Measurements from ENCODE around the gene INKA2. TPM values are rescaled to one million over a fixed set of nuclear protein-coding genes. Genes with fewer than 3 reads are reported as not detected.

INKA2 gene
- total and polyA plus RNA-seq, 2 experiments from 2014 or later = 3.7 to 8.4 TPM

DNA sequence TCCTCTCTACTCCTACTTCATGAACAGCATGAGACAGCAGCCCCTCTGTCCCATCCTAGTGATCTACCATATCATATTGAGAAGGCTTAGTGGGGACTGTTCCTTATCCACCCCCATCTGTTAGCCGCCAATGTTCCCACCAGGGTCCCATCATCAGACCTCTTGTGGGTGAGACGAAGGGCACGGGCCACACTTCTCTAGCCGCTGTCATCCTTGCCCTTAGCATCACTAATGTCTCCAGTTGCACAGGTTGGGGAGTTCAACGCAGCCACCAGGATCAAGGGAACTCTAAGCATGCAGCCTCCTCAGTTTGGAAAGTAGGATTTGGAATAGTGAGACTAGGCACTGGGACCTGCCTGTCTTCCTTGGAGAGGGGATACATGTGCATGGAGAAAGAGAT, 20.1 kb downstream of the INKA2 start:
- Mint-ChIP-seq H3K4me1 (peaks cover 37% of the 10 kb centered on the region), H3K27ac (no peak overlapping the region), H3K4me3 (no peak overlapping the region), H3K27me3 (ENCODE audit: insufficient read depth, low read depth, poor library complexity) (peaks cover 11% of the 10 kb centered on the region), H3K36me3 (ENCODE audit: low read depth) (no peaks in the 10 kb centered on the region), H3K9me3 (no peaks in the 10 kb centered on the region; the same call in 2 of the 3 replicates)
- DNase-seq (ENCODE audit: low spot score) = no peak
- TF ChIP-seq POLR2AphosphoS5 (IDR thresholded peaks at IDR 0.05; ENCODE audit: low read depth) (no peak), NANOG (IDR thresholded peaks at IDR 0.05; ENCODE audit: borderline replicate concordance) (no peak), EZH2 (IDR thresholded peaks at IDR 0.05; ENCODE audit: low read depth, unreplicated experiment) (no peak), CREB1 (CRISPR knock-in tag; IDR thresholded peaks at IDR 0.05; ENCODE audit: low read depth) (no peak), JUNB (IDR thresholded peaks at IDR 0.05; ENCODE audit: unreplicated experiment) (no peak), ZNF331 (CRISPR knock-in tag; IDR thresholded peaks at IDR 0.05; ENCODE audit: low read depth) (no peak), EZH2phosphoT487 (IDR thresholded peaks at IDR 0.05; ENCODE audit: unreplicated experiment) (no peak), ZNF114 (CRISPR knock-in tag; IDR thresholded peaks at IDR 0.05) (no peak), STAT1 (IDR thresholded peaks at IDR 0.05; ENCODE audit: unreplicated experiment) (no peak)
- TF ChIP-seq, protein P1, sequence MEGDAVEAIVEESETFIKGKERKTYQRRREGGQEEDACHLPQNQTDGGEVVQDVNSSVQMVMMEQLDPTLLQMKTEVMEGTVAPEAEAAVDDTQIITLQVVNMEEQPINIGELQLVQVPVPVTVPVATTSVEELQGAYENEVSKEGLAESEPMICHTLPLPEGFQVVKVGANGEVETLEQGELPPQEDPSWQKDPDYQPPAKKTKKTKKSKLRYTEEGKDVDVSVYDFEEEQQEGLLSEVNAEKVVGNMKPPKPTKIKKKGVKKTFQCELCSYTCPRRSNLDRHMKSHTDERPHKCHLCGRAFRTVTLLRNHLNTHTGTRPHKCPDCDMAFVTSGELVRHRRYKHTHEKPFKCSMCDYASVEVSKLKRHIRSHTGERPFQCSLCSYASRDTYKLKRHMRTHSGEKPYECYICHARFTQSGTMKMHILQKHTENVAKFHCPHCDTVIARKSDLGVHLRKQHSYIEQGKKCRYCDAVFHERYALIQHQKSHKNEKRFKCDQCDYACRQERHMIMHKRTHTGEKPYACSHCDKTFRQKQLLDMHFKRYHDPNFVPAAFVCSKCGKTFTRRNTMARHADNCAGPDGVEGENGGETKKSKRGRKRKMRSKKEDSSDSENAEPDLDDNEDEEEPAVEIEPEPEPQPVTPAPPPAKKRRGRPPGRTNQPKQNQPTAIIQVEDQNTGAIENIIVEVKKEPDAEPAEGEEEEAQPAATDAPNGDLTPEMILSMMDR (conservative IDR thresholded peaks at IDR 0.05; ENCODE audit: low read depth in 2 of 2) = no peak
- TF ChIP-seq, protein P2, sequence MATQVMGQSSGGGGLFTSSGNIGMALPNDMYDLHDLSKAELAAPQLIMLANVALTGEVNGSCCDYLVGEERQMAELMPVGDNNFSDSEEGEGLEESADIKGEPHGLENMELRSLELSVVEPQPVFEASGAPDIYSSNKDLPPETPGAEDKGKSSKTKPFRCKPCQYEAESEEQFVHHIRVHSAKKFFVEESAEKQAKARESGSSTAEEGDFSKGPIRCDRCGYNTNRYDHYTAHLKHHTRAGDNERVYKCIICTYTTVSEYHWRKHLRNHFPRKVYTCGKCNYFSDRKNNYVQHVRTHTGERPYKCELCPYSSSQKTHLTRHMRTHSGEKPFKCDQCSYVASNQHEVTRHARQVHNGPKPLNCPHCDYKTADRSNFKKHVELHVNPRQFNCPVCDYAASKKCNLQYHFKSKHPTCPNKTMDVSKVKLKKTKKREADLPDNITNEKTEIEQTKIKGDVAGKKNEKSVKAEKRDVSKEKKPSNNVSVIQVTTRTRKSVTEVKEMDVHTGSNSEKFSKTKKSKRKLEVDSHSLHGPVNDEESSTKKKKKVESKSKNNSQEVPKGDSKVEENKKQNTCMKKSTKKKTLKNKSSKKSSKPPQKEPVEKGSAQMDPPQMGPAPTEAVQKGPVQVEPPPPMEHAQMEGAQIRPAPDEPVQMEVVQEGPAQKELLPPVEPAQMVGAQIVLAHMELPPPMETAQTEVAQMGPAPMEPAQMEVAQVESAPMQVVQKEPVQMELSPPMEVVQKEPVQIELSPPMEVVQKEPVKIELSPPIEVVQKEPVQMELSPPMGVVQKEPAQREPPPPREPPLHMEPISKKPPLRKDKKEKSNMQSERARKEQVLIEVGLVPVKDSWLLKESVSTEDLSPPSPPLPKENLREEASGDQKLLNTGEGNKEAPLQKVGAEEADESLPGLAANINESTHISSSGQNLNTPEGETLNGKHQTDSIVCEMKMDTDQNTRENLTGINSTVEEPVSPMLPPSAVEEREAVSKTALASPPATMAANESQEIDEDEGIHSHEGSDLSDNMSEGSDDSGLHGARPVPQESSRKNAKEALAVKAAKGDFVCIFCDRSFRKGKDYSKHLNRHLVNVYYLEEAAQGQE (IDR thresholded peaks at IDR 0.05; ENCODE audit: unreplicated experiment) = no peak
- TF ChIP-seq, protein P3, sequence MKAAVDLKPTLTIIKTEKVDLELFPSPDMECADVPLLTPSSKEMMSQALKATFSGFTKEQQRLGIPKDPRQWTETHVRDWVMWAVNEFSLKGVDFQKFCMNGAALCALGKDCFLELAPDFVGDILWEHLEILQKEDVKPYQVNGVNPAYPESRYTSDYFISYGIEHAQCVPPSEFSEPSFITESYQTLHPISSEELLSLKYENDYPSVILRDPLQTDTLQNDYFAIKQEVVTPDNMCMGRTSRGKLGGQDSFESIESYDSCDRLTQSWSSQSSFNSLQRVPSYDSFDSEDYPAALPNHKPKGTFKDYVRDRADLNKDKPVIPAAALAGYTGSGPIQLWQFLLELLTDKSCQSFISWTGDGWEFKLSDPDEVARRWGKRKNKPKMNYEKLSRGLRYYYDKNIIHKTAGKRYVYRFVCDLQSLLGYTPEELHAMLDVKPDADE (IDR thresholded peaks at IDR 0.05) = no peak
- TF ChIP-seq, protein P4, sequence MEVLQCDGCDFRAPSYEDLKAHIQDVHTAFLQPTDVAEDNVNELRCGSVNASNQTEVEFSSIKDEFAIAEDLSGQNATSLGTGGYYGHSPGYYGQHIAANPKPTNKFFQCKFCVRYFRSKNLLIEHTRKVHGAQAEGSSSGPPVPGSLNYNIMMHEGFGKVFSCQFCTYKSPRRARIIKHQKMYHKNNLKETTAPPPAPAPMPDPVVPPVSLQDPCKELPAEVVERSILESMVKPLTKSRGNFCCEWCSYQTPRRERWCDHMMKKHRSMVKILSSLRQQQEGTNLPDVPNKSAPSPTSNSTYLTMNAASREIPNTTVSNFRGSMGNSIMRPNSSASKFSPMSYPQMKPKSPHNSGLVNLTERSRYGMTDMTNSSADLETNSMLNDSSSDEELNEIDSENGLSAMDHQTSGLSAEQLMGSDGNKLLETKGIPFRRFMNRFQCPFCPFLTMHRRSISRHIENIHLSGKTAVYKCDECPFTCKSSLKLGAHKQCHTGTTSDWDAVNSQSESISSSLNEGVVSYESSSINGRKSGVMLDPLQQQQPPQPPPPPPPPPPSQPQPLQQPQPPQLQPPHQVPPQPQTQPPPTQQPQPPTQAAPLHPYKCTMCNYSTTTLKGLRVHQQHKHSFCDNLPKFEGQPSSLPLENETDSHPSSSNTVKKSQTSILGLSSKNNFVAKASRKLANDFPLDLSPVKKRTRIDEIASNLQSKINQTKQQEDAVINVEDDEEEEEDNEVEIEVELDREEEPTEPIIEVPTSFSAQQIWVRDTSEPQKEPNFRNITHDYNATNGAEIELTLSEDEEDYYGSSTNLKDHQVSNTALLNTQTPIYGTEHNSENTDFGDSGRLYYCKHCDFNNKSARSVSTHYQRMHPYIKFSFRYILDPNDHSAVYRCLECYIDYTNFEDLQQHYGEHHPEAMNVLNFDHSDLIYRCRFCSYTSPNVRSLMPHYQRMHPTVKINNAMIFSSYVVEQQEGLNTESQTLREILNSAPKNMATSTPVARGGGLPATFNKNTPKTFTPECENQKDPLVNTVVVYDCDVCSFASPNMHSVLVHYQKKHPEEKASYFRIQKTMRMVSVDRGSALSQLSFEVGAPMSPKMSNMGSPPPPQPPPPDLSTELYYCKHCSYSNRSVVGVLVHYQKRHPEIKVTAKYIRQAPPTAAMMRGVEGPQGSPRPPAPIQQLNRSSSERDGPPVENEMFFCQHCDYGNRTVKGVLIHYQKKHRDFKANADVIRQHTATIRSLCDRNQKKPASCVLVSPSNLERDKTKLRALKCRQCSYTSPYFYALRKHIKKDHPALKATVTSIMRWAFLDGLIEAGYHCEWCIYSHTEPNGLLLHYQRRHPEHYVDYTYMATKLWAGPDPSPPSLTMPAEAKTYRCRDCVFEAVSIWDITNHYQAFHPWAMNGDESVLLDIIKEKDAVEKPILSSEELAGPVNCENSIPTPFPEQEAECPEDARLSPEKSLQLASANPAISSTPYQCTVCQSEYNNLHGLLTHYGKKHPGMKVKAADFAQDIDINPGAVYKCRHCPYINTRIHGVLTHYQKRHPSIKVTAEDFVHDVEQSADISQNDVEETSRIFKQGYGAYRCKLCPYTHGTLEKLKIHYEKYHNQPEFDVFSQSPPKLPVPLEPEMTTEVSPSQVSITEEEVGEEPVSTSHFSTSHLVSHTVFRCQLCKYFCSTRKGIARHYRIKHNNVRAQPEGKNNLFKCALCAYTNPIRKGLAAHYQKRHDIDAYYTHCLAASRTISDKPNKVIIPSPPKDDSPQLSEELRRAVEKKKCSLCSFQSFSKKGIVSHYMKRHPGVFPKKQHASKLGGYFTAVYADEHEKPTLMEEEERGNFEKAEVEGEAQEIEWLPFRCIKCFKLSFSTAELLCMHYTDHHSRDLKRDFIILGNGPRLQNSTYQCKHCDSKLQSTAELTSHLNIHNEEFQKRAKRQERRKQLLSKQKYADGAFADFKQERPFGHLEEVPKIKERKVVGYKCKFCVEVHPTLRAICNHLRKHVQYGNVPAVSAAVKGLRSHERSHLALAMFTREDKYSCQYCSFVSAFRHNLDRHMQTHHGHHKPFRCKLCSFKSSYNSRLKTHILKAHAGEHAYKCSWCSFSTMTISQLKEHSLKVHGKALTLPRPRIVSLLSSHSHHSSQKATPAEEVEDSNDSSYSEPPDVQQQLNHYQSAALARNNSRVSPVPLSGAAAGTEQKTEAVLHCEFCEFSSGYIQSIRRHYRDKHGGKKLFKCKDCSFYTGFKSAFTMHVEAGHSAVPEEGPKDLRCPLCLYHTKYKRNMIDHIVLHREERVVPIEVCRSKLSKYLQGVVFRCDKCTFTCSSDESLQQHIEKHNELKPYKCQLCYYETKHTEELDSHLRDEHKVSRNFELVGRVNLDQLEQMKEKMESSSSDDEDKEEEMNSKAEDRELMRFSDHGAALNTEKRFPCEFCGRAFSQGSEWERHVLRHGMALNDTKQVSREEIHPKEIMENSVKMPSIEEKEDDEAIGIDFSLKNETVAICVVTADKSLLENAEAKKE (CRISPR knock-in tag; IDR thresholded peaks at IDR 0.05) = no peak
- Histone ChIP-seq H3K4me3 (no peak overlapping the region), H3K4me1 (ENCODE audit: insufficient read depth) (peaks cover 32% of the 10 kb centered on the region), H3K79me2 (replicated peaks; ENCODE audit: insufficient read depth) (no peaks in the 10 kb centered on the region), H3K27me3 (ENCODE audit: insufficient read depth) (no peaks in the 10 kb centered on the region), H4K20me1 (replicated peaks; ENCODE audit: insufficient read depth) (no peaks in the 10 kb centered on the region), H2AFZ (no peak overlapping the region), H3K9me2 (ENCODE audit: insufficient read depth) (peaks cover 6% of the 10 kb centered on the region; the same call in 1 of the 2 replicates), H3K36me3 (ENCODE audit: insufficient read depth) (no peaks in the 10 kb centered on the region), H3K27ac (ENCODE audit: low read depth) (no peak overlapping the region), H3K4me2 (no peak overlapping the region), H3F3A (replicated peaks; ENCODE audit: low read depth) (no peaks in the 10 kb centered on the region; the same call in 1 of the 2 replicates)
- ATAC-seq = no peak
